Measurements from ENCODE around the gene KRT71. TPM values are rescaled to one million over a fixed set of nuclear protein-coding genes. Genes with fewer than 3 reads are reported as not detected.

KRT71 gene
- polyA plus RNA-seq, 1 donor from 2014 or later, result not detected

DNA sequence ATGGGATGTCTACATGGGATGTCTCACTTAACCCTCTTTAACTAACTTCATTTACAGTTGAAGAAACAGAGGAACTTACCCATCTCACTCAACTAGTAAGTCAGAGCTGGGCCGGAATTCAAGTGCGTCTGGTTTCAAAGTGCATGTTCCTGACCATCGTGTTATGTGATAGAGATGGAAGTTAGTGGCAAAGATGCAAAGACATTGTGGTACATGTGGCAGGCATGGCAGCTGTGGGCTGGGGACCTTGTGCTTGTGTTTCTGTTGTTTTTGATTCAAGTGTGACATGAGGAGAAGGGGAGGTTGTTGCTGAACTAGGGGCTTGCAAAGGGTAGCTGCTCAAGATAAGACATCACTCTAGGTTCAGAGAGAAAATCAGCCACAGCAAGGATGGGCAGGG, 23.0 kb upstream of the KRT71 start:
- no peaks in the 10 kb centered on the region for H3K79me2 ChIP-seq (replicated peaks; ENCODE audit: insufficient read depth, low read length)
- H2AFZ ChIP-seq (ENCODE audit: low read depth, low read length), result no peak overlapping the region
- no peaks in the 10 kb centered on the region for H3K9me3 ChIP-seq (ENCODE audit: low read length)
- no peak overlapping the region for H3K9ac ChIP-seq (ENCODE audit: low read length)
- no peaks in the 10 kb centered on the region for H3K27me3 ChIP-seq (ENCODE audit: insufficient read depth, low read depth, low read length)
- no peak overlapping the region for H3K27ac ChIP-seq (ENCODE audit: low read length)
- H3K36me3 ChIP-seq (ENCODE audit: insufficient read depth, low read length), result no peaks in the 10 kb centered on the region
- H3K4me3 ChIP-seq (ENCODE audit: low read length), result no peak overlapping the region
- H3F3A ChIP-seq (ENCODE audit: insufficient read depth, low read length, poor library complexity, severe bottlenecking), result no peaks in the 10 kb centered on the region
- no peaks in the 10 kb centered on the region for H4K20me1 ChIP-seq (ENCODE audit: insufficient read depth)
- H3K4me2 ChIP-seq (ENCODE audit: low read length), result no peak overlapping the region
- TF ChIP-seq TAF1 (IDR thresholded peaks at IDR 0.05; ENCODE audit: low read depth) (no peak), MXI1 (conservative IDR thresholded peaks at IDR 0.05; ENCODE audit: poor library complexity, severe bottlenecking) (no peak), POLR2AphosphoS5 (IDR thresholded peaks at IDR 0.05) (no peak)
- TF ChIP-seq, protein P1, sequence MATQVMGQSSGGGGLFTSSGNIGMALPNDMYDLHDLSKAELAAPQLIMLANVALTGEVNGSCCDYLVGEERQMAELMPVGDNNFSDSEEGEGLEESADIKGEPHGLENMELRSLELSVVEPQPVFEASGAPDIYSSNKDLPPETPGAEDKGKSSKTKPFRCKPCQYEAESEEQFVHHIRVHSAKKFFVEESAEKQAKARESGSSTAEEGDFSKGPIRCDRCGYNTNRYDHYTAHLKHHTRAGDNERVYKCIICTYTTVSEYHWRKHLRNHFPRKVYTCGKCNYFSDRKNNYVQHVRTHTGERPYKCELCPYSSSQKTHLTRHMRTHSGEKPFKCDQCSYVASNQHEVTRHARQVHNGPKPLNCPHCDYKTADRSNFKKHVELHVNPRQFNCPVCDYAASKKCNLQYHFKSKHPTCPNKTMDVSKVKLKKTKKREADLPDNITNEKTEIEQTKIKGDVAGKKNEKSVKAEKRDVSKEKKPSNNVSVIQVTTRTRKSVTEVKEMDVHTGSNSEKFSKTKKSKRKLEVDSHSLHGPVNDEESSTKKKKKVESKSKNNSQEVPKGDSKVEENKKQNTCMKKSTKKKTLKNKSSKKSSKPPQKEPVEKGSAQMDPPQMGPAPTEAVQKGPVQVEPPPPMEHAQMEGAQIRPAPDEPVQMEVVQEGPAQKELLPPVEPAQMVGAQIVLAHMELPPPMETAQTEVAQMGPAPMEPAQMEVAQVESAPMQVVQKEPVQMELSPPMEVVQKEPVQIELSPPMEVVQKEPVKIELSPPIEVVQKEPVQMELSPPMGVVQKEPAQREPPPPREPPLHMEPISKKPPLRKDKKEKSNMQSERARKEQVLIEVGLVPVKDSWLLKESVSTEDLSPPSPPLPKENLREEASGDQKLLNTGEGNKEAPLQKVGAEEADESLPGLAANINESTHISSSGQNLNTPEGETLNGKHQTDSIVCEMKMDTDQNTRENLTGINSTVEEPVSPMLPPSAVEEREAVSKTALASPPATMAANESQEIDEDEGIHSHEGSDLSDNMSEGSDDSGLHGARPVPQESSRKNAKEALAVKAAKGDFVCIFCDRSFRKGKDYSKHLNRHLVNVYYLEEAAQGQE (IDR thresholded peaks at IDR 0.05; ENCODE audit: borderline replicate concordance), result no peak
- H3K9me2 ChIP-seq (ENCODE audit: insufficient read depth, low read length), result no peaks in the 10 kb centered on the region

DNA sequence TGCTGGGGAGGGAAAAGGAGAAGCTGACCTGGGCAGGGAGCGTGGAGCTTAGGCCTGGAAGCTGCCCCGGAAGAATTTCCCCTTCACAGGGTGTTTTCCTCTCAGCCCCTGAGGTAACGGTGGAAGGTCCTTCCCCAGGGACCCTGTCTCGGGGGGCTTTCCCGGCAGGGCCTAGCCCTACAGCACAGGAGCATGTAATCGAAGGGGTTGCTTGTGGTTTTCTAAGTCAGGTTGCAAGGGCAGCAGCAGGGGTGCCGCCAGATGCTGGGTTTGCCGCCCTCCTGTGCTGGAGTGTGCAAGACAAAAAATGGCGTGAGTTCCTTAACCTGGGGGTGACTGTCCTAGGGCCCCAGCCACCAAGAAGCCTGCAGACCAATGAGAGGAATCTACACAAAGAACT, 22.3 kb upstream of the KRT71 start:
- Histone ChIP-seq H3K9me3 (ENCODE audit: low read length) (no peaks in the 10 kb centered on the region), H3F3A (ENCODE audit: insufficient read depth, low read length, poor library complexity, severe bottlenecking) (no peaks in the 10 kb centered on the region), H3K36me3 (ENCODE audit: insufficient read depth, low read length) (no peaks in the 10 kb centered on the region), H3K9ac (ENCODE audit: low read length) (no peak overlapping the region), H3K79me2 (replicated peaks; ENCODE audit: insufficient read depth, low read length) (no peaks in the 10 kb centered on the region), H3K4me3 (ENCODE audit: low read length) (no peak overlapping the region), H3K4me2 (ENCODE audit: low read length) (no peak overlapping the region), H3K27ac (ENCODE audit: low read length) (no peak overlapping the region), H3K9me2 (ENCODE audit: insufficient read depth, low read length) (no peaks in the 10 kb centered on the region), H2AFZ (ENCODE audit: low read depth, low read length) (no peak overlapping the region), H4K20me1 (ENCODE audit: insufficient read depth) (no peaks in the 10 kb centered on the region), H3K27me3 (ENCODE audit: insufficient read depth, low read depth, low read length) (no peaks in the 10 kb centered on the region)
- TF ChIP-seq SMC3 (conservative IDR thresholded peaks at IDR 0.05; ENCODE audit: poor library complexity), result no peak
- TF ChIP-seq POLR2AphosphoS5 (IDR thresholded peaks at IDR 0.05), result no peak
- TF ChIP-seq RAD21 (conservative IDR thresholded peaks at IDR 0.05), result no peak
- TF ChIP-seq MXI1 (conservative IDR thresholded peaks at IDR 0.05; ENCODE audit: poor library complexity, severe bottlenecking), result no peak
- TF ChIP-seq, protein P1 (IDR thresholded peaks at IDR 0.05; ENCODE audit: borderline replicate concordance), result no peak
- no peak for TF ChIP-seq CTCF (IDR thresholded peaks at IDR 0.05; ENCODE audit: poor library complexity, severe bottlenecking)
- TF ChIP-seq EP300 (conservative IDR thresholded peaks at IDR 0.05; ENCODE audit: poor library complexity, severe bottlenecking), result no peak
- TF ChIP-seq TAF1 (IDR thresholded peaks at IDR 0.05; ENCODE audit: low read depth), result no peak
- no peak for TF ChIP-seq EZH2 (IDR thresholded peaks at IDR 0.05; ENCODE audit: borderline replicate concordance, insufficient read depth, low read length, poor library complexity, severe bottlenecking)
